Omental fat pad (tissue), 4 donors: ENCODE results near the gene ELL. TPM values are rescaled to one million over a fixed set of nuclear protein-coding genes. Genes with fewer than 3 reads are reported as not detected.

Experiments
- ATAC-seq: fragments of 150-250 bp; one replicate; pipeline ENCODE4 v1.9.1; 2016; ENCODE audit warnings: mild to moderate bottlenecking, moderate library complexity; ENCODE audit not compliant: low FRiP score
- DNase-seq: peaks from one replicate; pipeline ENCODE4 v3.0.0-alpha.2; 2019; ENCODE audit warnings: low spot score
- total RNA-seq, 4 donors: library from RNA; depleted of rRNA; stranded (reverse); fragments of >200 nt; gene quantifications; one replicate each; pipeline ENCODE4 v1.1.0, GENCODE V29; 2016
- TF ChIP-seq, protein P1 (sequence below), 3 donors: fragments of 450-650 bp; IDR thresholded peaks; one replicate each; pipeline ENCODE4 v1.5.1; 2016 to 2017; ENCODE audit warnings: antibody characterized with exemption in 3 of 3, mild to moderate bottlenecking in 3 of 3, moderate library complexity in 2 of 3

Gene ELL
- total RNA-seq, 4 donors from 2014 or later, result 18.1 to 43.1 (median 24.8) TPM

DNA sequence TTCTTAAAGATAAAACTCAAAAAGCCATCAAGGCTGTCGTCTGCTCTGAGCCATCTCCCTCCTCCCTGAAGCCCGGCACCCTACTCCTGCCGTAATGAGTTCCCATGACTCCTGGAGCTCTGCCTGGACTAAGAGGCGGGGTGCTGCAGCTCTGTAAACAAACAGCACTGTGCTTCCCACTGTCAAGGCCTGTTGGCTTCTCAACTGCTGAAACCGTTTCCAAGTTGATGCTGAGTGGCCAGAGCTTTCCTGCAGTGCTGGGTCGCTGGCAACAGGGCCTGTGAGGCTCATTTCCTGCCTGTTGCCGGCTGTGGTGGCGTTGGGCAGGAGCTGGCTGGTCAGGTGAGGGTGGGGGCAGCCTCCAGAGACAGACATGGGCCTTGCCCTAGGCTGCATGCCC is 57.2 kb downstream of the ELL start:
- DNase-seq, result no peak
- no peak for ATAC-seq
- TF ChIP-seq, protein P1, sequence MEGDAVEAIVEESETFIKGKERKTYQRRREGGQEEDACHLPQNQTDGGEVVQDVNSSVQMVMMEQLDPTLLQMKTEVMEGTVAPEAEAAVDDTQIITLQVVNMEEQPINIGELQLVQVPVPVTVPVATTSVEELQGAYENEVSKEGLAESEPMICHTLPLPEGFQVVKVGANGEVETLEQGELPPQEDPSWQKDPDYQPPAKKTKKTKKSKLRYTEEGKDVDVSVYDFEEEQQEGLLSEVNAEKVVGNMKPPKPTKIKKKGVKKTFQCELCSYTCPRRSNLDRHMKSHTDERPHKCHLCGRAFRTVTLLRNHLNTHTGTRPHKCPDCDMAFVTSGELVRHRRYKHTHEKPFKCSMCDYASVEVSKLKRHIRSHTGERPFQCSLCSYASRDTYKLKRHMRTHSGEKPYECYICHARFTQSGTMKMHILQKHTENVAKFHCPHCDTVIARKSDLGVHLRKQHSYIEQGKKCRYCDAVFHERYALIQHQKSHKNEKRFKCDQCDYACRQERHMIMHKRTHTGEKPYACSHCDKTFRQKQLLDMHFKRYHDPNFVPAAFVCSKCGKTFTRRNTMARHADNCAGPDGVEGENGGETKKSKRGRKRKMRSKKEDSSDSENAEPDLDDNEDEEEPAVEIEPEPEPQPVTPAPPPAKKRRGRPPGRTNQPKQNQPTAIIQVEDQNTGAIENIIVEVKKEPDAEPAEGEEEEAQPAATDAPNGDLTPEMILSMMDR (IDR thresholded peaks at IDR 0.05), result no peak

DNA sequence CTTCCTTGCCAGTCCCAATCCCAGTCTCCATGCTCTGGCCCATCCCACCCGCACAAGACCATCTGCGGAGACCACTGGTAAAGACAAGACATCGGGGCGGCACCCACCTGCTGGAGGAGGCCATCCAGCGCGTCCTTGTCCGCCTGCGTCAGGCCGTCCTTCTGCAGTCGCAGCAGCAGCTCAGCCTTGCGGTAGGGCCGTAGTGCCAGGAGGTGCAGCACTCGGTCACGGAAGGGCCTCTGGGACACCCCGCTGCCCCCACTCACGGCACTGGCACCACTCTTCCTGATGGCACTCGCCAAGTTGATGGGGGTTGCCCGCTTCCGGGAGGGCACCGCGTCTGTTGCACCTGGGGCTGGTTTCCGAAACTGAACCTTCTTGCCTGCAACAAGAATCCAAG is 60.4 kb downstream of the ELL start:
- ATAC-seq, result no peak
- TF ChIP-seq, protein P1 (IDR thresholded peaks at IDR 0.05), result no peak
- DNase-seq, result no peak

DNA sequence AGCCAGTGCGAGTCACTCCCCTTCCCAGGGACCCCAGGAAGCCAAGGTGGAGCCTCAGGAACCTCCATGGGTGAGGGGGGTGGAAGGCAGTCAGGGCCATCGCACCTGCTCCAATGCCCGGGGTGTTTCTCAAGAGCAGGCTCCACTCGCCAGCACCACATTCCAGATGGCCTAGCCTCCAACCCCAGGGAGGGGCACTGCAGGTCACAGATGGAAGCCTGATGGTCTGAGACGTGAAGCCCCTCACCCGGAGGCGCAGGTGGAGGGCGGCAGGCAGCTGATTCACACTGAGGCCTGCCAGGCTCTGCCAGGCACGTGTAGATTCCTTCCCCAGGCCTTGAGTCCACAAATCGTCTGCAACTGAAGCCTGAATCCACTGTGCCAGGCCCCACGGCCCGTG is 61.0 kb downstream of the ELL start:
- TF ChIP-seq, protein P1 (IDR thresholded peaks at IDR 0.05), result no peak
- ATAC-seq, result no peak
- no peak for DNase-seq

DNA sequence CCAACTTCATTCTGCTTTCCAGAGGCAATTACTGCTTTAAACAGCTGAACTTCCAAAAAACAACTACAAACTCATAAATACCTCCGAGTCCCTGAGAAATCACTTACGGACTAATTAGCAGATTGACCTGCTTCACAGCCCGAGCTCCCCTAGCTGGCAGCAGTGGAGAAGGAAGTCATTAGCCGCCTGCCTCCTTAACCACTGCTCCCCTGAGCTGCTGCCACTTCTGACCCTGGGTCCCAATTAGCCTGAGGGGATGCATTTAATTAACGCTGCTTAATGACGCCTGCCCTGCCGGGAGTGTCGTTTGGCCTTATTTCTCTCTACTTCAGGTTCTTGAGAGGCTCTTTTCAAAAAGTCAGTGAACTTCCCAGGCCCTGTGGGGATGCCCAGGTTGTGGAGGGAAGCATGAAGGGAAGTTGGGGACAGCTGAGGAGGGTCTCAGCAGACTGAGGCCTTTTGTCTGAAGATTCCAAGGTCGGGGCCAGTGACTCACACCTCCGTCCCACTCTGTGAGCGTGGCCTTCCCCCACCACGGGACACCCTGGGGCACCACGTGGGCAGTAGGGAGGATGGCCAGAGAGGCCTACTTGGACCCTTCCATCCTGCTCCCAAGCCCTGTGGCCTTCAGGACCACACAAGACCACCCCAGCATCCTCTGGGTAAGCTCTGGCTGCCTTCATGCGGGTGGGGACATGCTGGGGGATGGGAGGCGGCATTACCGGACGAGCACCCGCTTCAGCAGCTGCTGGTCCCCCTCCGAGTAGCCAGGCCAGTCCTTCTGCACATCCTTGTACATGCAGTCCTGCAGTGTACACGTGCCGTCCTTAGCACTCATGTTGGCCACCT is 64.2 kb downstream of the ELL start:
- DNase-seq (no peak), ATAC-seq (no peak)
- TF ChIP-seq, protein P1 (IDR thresholded peaks at IDR 0.05), result no peak

DNA sequence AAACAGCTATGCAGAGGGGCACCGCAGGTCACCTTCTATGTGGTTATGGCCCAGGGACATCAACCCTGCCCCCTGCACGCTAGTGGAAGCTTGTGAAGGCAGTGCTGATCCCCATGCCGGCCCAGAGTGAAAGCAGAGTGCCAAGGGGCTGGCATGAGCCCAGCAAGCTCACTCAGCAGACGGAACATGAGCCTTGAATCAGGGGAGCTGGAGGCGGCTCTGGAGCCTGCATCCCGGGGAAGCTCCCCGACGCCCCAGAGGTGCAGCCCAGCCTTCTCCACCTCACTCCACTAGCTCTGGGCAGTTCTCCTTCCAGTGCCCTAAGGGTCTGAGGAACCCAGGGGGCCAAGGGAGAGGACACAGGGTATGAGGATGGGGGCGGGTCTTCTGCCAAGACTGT is 64.9 kb downstream of the ELL start:
- TF ChIP-seq, protein P1 (IDR thresholded peaks at IDR 0.05), result no peak
- DNase-seq (no peak), ATAC-seq (no peak)

GRCh38 chr19:18456279-18456678 is 65.6 kb downstream of the ELL start:
- ATAC-seq, result no peak
- TF ChIP-seq, protein P1 (IDR thresholded peaks at IDR 0.05), result no peak
- no peak for DNase-seq
